ENCODE data around the gene PFDN6.
"Not testable (repeated sequence)": the region's sequence is repeated elsewhere in the genome, so short reads cannot be mapped to it uniquely, and the experiment has no call there.

PFDN6 gene

GRCh38 chr6:33273129-33273923 is 16.1 kb upstream of the PFDN6 start:
- FAIRE-seq (no peak), DNase-seq (ENCODE audit: extremely low spot score, insufficient read length, low read depth) (no peak)

GRCh38 chr6:33273924-33274902 is 15.2 kb upstream of the PFDN6 start:
- FAIRE-seq (no peak), DNase-seq (ENCODE audit: extremely low spot score, insufficient read length, low read depth) (no peak)

GRCh38 chr6:33275795-33276580 is 13.4 kb upstream of the PFDN6 start:
- not testable (repeated sequence) for DNase-seq (ENCODE audit: extremely low spot score, insufficient read length, low read depth); FAIRE-seq

- DNase-seq (ENCODE audit: extremely low spot score, insufficient read length, low read depth) (no peak), FAIRE-seq (no peak)
These were observed 12.9 kb upstream of the PFDN6 start for GRCh38 chr6:33276581-33276863.

- DNase-seq (ENCODE audit: extremely low spot score, insufficient read length, low read depth): no peak
- FAIRE-seq: peak; percentile 74
These were observed 12.3 kb upstream of the PFDN6 start, which contains the start of gene B3GALT4 for GRCh38 chr6:33276864-33277662. Gene B3GALT4, plus strand, starts transcription at chr6:33277123. Its CDS starts 297 bp downstream, at chr6:33277420.

GRCh38 chr6:33277663-33278391 is 11.6 kb upstream of the PFDN6 start:
- DNase-seq (ENCODE audit: extremely low spot score, insufficient read length, low read depth) (no peak), FAIRE-seq (peak; percentile 12)

GRCh38 chr6:33278392-33278741 is 11.0 kb upstream of the PFDN6 start:
- FAIRE-seq: no peak

GRCh38 chr6:33278810-33279209 is 10.6 kb upstream of the PFDN6 start:
- no peak for FAIRE-seq

More at GRCh38 chr6:33278392-33278741, 11.0 kb upstream of the PFDN6 start:
- no peak for DNase-seq (ENCODE audit: extremely low spot score, insufficient read length, low read depth)

GRCh38 chr6:33279257-33279695 is 10.1 kb upstream of the PFDN6 start:
- FAIRE-seq: no peak
- no peak for DNase-seq (ENCODE audit: extremely low spot score, insufficient read length, low read depth)

More at GRCh38 chr6:33278810-33279209, 10.6 kb upstream of the PFDN6 start:
- DNase-seq (ENCODE audit: extremely low spot score, insufficient read length, low read depth): no peak

GRCh38 chr6:33279971-33280511 is 9.4 kb upstream of the PFDN6 start:
- FAIRE-seq: no peak
- no peak for DNase-seq (ENCODE audit: extremely low spot score, insufficient read length, low read depth)

- no peak for DNase-seq (ENCODE audit: extremely low spot score, insufficient read length, low read depth)
- FAIRE-seq: no peak
These were observed 8.9 kb upstream of the PFDN6 start for GRCh38 chr6:33280539-33280938.

GRCh38 chr6:33285214-33285613 is 4.2 kb upstream of the PFDN6 start:
- not testable (repeated sequence) for DNase-seq (ENCODE audit: extremely low spot score, insufficient read length, low read depth); FAIRE-seq

- FAIRE-seq (no peak), DNase-seq (ENCODE audit: extremely low spot score, insufficient read length, low read depth) (no peak)
These were observed 2.2 kb upstream of the PFDN6 start for GRCh38 chr6:33286946-33287914.

GRCh38 chr6:33288141-33288920 is 1.1 kb upstream of the PFDN6 start:
- DNase-seq (ENCODE audit: extremely low spot score, insufficient read length, low read depth): no peak
- no peak for FAIRE-seq

- DNase-seq (ENCODE audit: extremely low spot score, insufficient read length, low read depth) (no peak), FAIRE-seq (no peak)
These were observed 449 bp downstream of the PFDN6 start for GRCh38 chr6:33289784-33290315.

GRCh38 chr6:33290459-33290858 is 1.1 kb downstream of the PFDN6 start:
- FAIRE-seq: no peak
- no peak for DNase-seq (ENCODE audit: extremely low spot score, insufficient read length, low read depth)

All from GM18507 (cell line).